OCI-LY7 (cell line): Measurements from ENCODE around the gene EVC. TPM values are rescaled to one million over a fixed set of nuclear protein-coding genes. Genes with fewer than 3 reads are reported as not detected.

Experiments
- BruUV-seq: library from RNA; stranded (reverse); fragments of 400-500 nt; replicated peaks from 2 replicates; lab custom pipeline; 2021; lab: Mats Ljungman, UMichigan
- CTCF ChIA-PET: fragments of 300-600 bp; sonication (Branson Sonifier 250); formaldehyde crosslinking; loops from one replicate; lab custom pipeline; 2022; ENCODE audit warnings: antibody characterized with exemption; ENCODE audit not compliant: unreplicated experiment; lab: Charles Lee
- POLR2A ChIA-PET: fragments of 300-600 bp; sonication (Branson Sonifier 250); formaldehyde crosslinking; loops from one replicate; lab custom pipeline; 2022; ENCODE audit warnings: antibody characterized with exemption; lab: Charles Lee
- DNase-seq: peaks from one replicate; pipeline ENCODE4 v3.0.0-alpha.2; 2015; ENCODE audit warnings: low spot score
- H2AFZ ChIP-seq: fragments of 200-600 bp; sonication (generic), shearing (Covaris generic); 2 replicates; pipeline ENCODE4 v1.6.1; 2014; ENCODE audit warnings: mild to moderate bottlenecking, antibody characterized with exemption, low read length, moderate library complexity
- H3K27ac ChIP-seq: fragments of 200-600 bp; sonication (generic); 2 replicates; pipeline ENCODE4 v1.5.1; 2014; ENCODE audit warnings: mixed run types, low read depth, mild to moderate bottlenecking, moderate library complexity, low read length, inconsistent platforms; ENCODE audit not compliant: poor library complexity, severe bottlenecking
- H3K36me3 ChIP-seq: fragments of 200-600 bp; sonication (generic); 2 replicates; pipeline ENCODE4 v1.6.1; 2014; ENCODE audit warnings: mild to moderate bottlenecking, antibody characterized with exemption, low read length, moderate library complexity, mixed read lengths; ENCODE audit not compliant: insufficient read depth
- H3K4me1 ChIP-seq: fragments of 200-600 bp; sonication (generic); 2 replicates; pipeline ENCODE4 v1.5.1; 2014; ENCODE audit warnings: mild to moderate bottlenecking, low read length; ENCODE audit not compliant: insufficient read depth, poor library complexity, severe bottlenecking
- H3K4me2 ChIP-seq: fragments of 200-600 bp; sonication (generic); 2 replicates; pipeline ENCODE4 v1.6.1; 2014; ENCODE audit warnings: mild to moderate bottlenecking, low read length
- H3K4me3 ChIP-seq: fragments of 200-600 bp; sonication (generic); 2 replicates; pipeline ENCODE4 v1.5.1; 2014; ENCODE audit warnings: mild to moderate bottlenecking, low read depth, low read length; ENCODE audit not compliant: poor library complexity, severe bottlenecking
- H3K79me2 ChIP-seq: fragments of 200-600 bp; sonication (generic); 2 replicates; pipeline ENCODE4 v1.6.1; 2016; ENCODE audit warnings: low read depth, mild to moderate bottlenecking, low read length, moderate library complexity, mixed read lengths; ENCODE audit not compliant: insufficient read depth
- H3K9me2 ChIP-seq: fragments of 200-600 bp; sonication (generic); 2 replicates; pipeline ENCODE4 v1.6.1; 2016; ENCODE audit warnings: mild to moderate bottlenecking, low read length, mixed read lengths; ENCODE audit not compliant: insufficient read depth
- H3K9me3 ChIP-seq: fragments of 200-600 bp; sonication (generic); 2 replicates; pipeline ENCODE4 v1.6.1; 2014; ENCODE audit warnings: mild to moderate bottlenecking, mixed run types, low read length, mixed read lengths
- H4K20me1 ChIP-seq: fragments of 200-600 bp; sonication (generic); 2 replicates; pipeline ENCODE4 v1.6.1; 2014; ENCODE audit warnings: mild to moderate bottlenecking, antibody characterized with exemption, low read length, moderate library complexity, mixed read lengths; ENCODE audit not compliant: insufficient read depth
- CTCF ChIP-seq: fragments of 200-600 bp; sonication (generic); conservative IDR thresholded peaks from 2 replicates; pipeline ENCODE4 v1.5.1; 2014; ENCODE audit warnings: mild to moderate bottlenecking, antibody characterized with exemption, low read length, moderate library complexity, mixed read lengths
- EZH2phosphoT487 ChIP-seq: fragments of 200-600 bp; sonication (generic); IDR thresholded peaks from 2 replicates; pipeline ENCODE4 v1.6.1; 2018; ENCODE audit warnings: low read depth, borderline replicate concordance, mild to moderate bottlenecking, mixed run types, antibody characterized with exemption, low read length, moderate library complexity, mixed read lengths
- intact Hi-C: fragments of 100-400 bp; cut with micrococcal nuclease; formaldehyde crosslinking; loops from one replicate; pipeline ENCODE4 v1.10.0; 2022; ENCODE audit not compliant: unreplicated experiment
- total RNA-seq, 2 experiments: library from RNA; depleted of rRNA in 1 of 2; stranded (reverse); fragments of >200 nt in 1 of 2; shearing (Covaris generic) in 1 of 2; gene quantifications; 2 replicates each; pipeline ENCODE4 v1.2.3, GENCODE V29; 2014 to 2022

EVC gene
- total RNA-seq, 2 experiments from 2014 or later, result not detected

DNA sequence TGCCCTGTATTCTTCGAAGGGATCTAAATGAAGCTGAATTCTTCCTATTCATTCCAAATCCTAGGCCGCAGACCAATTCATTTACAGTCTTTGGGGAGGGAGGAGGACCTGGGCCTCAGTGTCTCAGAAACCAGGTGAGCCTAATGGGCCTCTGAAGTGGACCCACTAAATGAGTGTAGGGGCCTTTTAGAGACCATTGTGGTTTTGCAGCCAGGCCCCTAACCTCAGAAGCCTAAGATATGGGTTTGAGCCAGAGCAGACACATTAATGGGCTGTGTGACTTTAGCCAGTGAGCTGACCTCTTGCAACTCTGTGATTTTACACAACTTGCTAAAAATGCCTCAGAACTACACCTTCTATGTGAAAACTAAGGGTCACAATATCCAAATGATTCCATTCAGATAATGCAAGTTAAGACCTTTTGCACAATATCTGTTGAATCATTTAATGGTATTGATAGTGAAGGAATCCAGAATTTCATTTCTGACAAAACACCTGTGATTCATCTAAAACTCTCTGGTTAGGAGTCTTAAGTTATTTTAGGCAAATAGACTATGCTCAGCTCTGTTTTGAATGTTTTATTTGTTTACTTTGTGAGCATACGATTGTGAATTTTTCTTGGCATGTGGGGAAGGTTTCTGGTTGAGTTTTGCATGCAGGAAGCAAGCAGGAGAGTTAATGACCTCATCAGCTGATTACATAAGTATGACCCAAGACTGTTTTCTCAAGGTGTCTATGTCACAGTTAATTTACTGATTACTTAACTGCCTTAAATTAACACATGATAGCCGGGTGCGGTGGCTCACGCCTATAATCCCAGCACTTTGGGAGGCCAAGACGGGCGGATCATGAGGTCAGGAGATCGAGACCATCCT is 75.0 kb downstream of the EVC start:
- Histone ChIP-seq H3K4me3 (no peak overlapping the region), H3K4me2 (no peak overlapping the region), H3K9me2 (no peaks in the 10 kb centered on the region), H3K9me3 (no peaks in the 10 kb centered on the region), H3K4me1 (no peaks in the 10 kb centered on the region), H3K36me3 (no peaks in the 10 kb centered on the region), H2AFZ (no peak overlapping the region), H4K20me1 (no peaks in the 10 kb centered on the region), H3K79me2 (no peaks in the 10 kb centered on the region), H3K27ac (no peak overlapping the region)
- CTCF ChIA-PET, result no interaction called here
- BruUV-seq, result no TSS peak
- no peak for DNase-seq
- intact Hi-C loops, result no loop called here
- no peak for TF ChIP-seq CTCF
- TF ChIP-seq EZH2phosphoT487, result no peak
- POLR2A ChIA-PET, result no interaction called here

DNA sequence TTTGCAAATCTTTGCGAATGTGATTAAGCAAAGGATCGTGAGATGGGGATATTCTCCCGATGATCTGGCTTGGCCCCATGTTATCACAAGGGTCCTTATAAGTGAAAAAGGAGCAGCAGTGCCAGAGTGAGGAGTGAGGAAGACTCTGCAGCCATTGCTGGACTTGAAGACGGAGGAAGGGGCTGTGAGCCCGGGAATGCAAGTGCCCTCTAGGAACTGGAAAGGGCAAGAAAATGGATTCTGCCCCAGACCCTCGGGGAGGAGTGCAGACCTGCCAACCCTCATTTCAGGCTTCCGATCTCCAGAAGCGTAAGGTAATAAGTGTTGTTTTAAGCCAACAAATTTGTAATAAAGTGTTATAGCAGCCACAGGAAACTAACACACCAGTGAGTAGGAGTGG is 76.3 kb downstream of the EVC start:
- H3K9me3 ChIP-seq, result no peaks in the 10 kb centered on the region
- H3K27ac ChIP-seq, result no peak overlapping the region
- intact Hi-C loops, result no loop called here
- H2AFZ ChIP-seq, result no peak overlapping the region
- H3K79me2 ChIP-seq, result no peaks in the 10 kb centered on the region
- H3K4me3 ChIP-seq, result no peak overlapping the region
- H3K9me2 ChIP-seq, result no peaks in the 10 kb centered on the region
- ChIA-PET POLR2A (interaction anchor here (0.7 kb wide), 2 partner anchors 15 to 39 kb away, joined by 3 to 5 read pairs; no protein-coding TSS in a partner anchor), CTCF (no interaction called here)
- no peak for DNase-seq
- H3K4me2 ChIP-seq, result no peak overlapping the region
- H4K20me1 ChIP-seq, result no peaks in the 10 kb centered on the region
- no peak for TF ChIP-seq CTCF
- no peak for TF ChIP-seq EZH2phosphoT487
- H3K4me1 ChIP-seq, result no peaks in the 10 kb centered on the region
- H3K36me3 ChIP-seq, result no peaks in the 10 kb centered on the region
- no TSS peak for BruUV-seq

GRCh38 chr4:5788144-5788543 is 77.1 kb downstream of the EVC start:
- CTCF ChIA-PET, result no interaction called here
- no peaks in the 10 kb centered on the region for H3K4me1 ChIP-seq
- H3K79me2 ChIP-seq, result no peaks in the 10 kb centered on the region
- no peaks in the 10 kb centered on the region for H3K9me3 ChIP-seq
- no peak overlapping the region for H3K4me2 ChIP-seq
- H3K4me3 ChIP-seq, result no peak overlapping the region
- H3K27ac ChIP-seq, result no peak overlapping the region
- intact Hi-C loops, result no loop called here
- no peak for TF ChIP-seq CTCF
- no peak for TF ChIP-seq EZH2phosphoT487
- no peaks in the 10 kb centered on the region for H4K20me1 ChIP-seq
- no TSS peak for BruUV-seq
- POLR2A ChIA-PET, result no interaction called here
- H3K36me3 ChIP-seq, result no peaks in the 10 kb centered on the region
- H2AFZ ChIP-seq, result no peak overlapping the region
- no peak for DNase-seq
- H3K9me2 ChIP-seq, result no peaks in the 10 kb centered on the region
